HT-29 (cell line): Measurements from ENCODE around the gene SIPA1L3. TPM values are rescaled to one million over a fixed set of nuclear protein-coding genes. Genes with fewer than 3 reads are reported as not detected.

ENCODE experiments used
- DNase-seq: peaks from one replicate; pipeline ENCODE4 v3.0.0-alpha.2; 2015; ENCODE audit warnings: low spot score
- total RNA-seq: library from RNA; depleted of rRNA; stranded (reverse); fragments of >200 nt; shearing (Covaris generic); gene quantifications from 2 replicates; pipeline ENCODE4 v1.2.3, GENCODE V29; 2014

SIPA1L3 gene
- total RNA-seq, 1 experiment from 2014 or later: 98.5 TPM

- DNase-seq: no peak
Measured at GRCh38 chr19:37975071-37975470, 68.1 kb downstream of the SIPA1L3 start.

GRCh38 chr19:37975596-37976515 is 68.8 kb downstream of the SIPA1L3 start:
- DNase-seq: no peak

- no peak for DNase-seq
Measured at GRCh38 chr19:37977391-37977790, 70.4 kb downstream of the SIPA1L3 start.

- DNase-seq: no peak
Measured at GRCh38 chr19:37977992-37978391, 71.0 kb downstream of the SIPA1L3 start.

- DNase-seq: peak; percentile 98
Measured at GRCh38 chr19:37979547-37980082, 72.6 kb downstream of the SIPA1L3 start.

- no peak for DNase-seq
Measured at GRCh38 chr19:37980419-37981170, 73.6 kb downstream of the SIPA1L3 start.

- peak; percentile 97 for DNase-seq
Measured at GRCh38 chr19:37981785-37982475, 74.9 kb downstream of the SIPA1L3 start.

- no peak for DNase-seq
Measured at GRCh38 chr19:37982655-37983054, 75.6 kb downstream of the SIPA1L3 start.

- DNase-seq: no peak
Measured at GRCh38 chr19:37983153-37983552, 76.1 kb downstream of the SIPA1L3 start.

GRCh38 chr19:37983916-37984315 is 76.9 kb downstream of the SIPA1L3 start:
- no peak for DNase-seq

GRCh38 chr19:37986048-37986750 is 79.2 kb downstream of the SIPA1L3 start:
- no peak for DNase-seq

GRCh38 chr19:37987356-37988332 is 80.6 kb downstream of the SIPA1L3 start:
- DNase-seq: peak; percentile 65

- no peak for DNase-seq
Measured at GRCh38 chr19:37988758-37989635, 82.0 kb downstream of the SIPA1L3 start.

- no peak for DNase-seq
Measured at GRCh38 chr19:37989855-37990254, 82.8 kb downstream of the SIPA1L3 start.

GRCh38 chr19:37990362-37990761 is 83.4 kb downstream of the SIPA1L3 start:
- DNase-seq: no peak

- DNase-seq: no peak
Measured at GRCh38 chr19:37991176-37991835, 84.3 kb downstream of the SIPA1L3 start.

- no peak for DNase-seq
Measured at GRCh38 chr19:37991841-37992248, 84.8 kb downstream of the SIPA1L3 start.

GRCh38 chr19:37992761-37993160 is 85.8 kb downstream of the SIPA1L3 start:
- DNase-seq: no peak
